ENCODE results near the gene MEI4. TPM values are rescaled to one million over a fixed set of nuclear protein-coding genes. Genes with fewer than 3 reads are reported as not detected.

Gene MEI4
- total RNA-seq, 2 donors from 2014 or later: 3.0 TPM; not detected in 1

GRCh38 chr6:77837034-77837784 lies 184.4 kb downstream of the MEI4 start:
- intact Hi-C loops (cut with DNase I): no loop called here
- H3K36me3 ChIP-seq: no peaks in the 10 kb centered on the region
- H3K4me3 ChIP-seq: no peak overlapping the region
- no peaks in the 10 kb centered on the region for H3K4me1 ChIP-seq (replicated peaks)
- no peak for DNase-seq (ENCODE audit: low spot score)
- no peaks in the 10 kb centered on the region for H3K27me3 ChIP-seq (replicated peaks; ENCODE audit: insufficient read depth)
- TF ChIP-seq POLR2AphosphoS5 (IDR thresholded peaks at IDR 0.05) (no peak), POLR2A (IDR thresholded peaks at IDR 0.05) (no peak), CTCF (IDR thresholded peaks at IDR 0.05) (no peak)
- H3K27ac ChIP-seq: no peak overlapping the region
- WGBS: 16% methylated on average over 3 of the region's 3 CpGs
- H3K9me3 ChIP-seq: no peaks in the 10 kb centered on the region

GRCh38 chr6:77839292-77839691 lies 186.5 kb downstream of the MEI4 start:
- 84% methylated on average over 2 of the region's 2 CpGs for WGBS
- TF ChIP-seq POLR2A (IDR thresholded peaks at IDR 0.05) (no peak), POLR2AphosphoS5 (IDR thresholded peaks at IDR 0.05) (no peak), CTCF (IDR thresholded peaks at IDR 0.05) (no peak)
- no peaks in the 10 kb centered on the region for H3K9me3 ChIP-seq
- H3K36me3 ChIP-seq: no peaks in the 10 kb centered on the region
- no peak overlapping the region for H3K4me3 ChIP-seq
- H3K27ac ChIP-seq: no peak overlapping the region
- no peaks in the 10 kb centered on the region for H3K27me3 ChIP-seq (replicated peaks; ENCODE audit: insufficient read depth)
- H3K4me1 ChIP-seq (replicated peaks): no peaks in the 10 kb centered on the region
- intact Hi-C loops (cut with DNase I): no loop called here
- DNase-seq (ENCODE audit: low spot score): no peak

- no peaks in the 10 kb centered on the region for H3K36me3 ChIP-seq
- H3K27me3 ChIP-seq (replicated peaks; ENCODE audit: insufficient read depth): no peaks in the 10 kb centered on the region
- WGBS: 66% methylated on average over 3 of the region's 3 CpGs
- H3K9me3 ChIP-seq: no peaks in the 10 kb centered on the region
- TF ChIP-seq POLR2A (IDR thresholded peaks at IDR 0.05) (no peak), CTCF (IDR thresholded peaks at IDR 0.05) (no peak), POLR2AphosphoS5 (IDR thresholded peaks at IDR 0.05) (no peak)
- intact Hi-C loops (cut with DNase I): no loop called here
- no peak overlapping the region for H3K27ac ChIP-seq
- no peak for DNase-seq (ENCODE audit: low spot score)
- H3K4me3 ChIP-seq: no peak overlapping the region
- no peaks in the 10 kb centered on the region for H3K4me1 ChIP-seq (replicated peaks)
Observed at GRCh38 chr6:77844822-77845221, 192.0 kb downstream of the MEI4 start.

- Histone ChIP-seq H3K27ac (no peak overlapping the region), H3K4me3 (no peak overlapping the region), H3K4me1 (replicated peaks) (no peaks in the 10 kb centered on the region), H3K36me3 (no peaks in the 10 kb centered on the region), H3K9me3 (no peaks in the 10 kb centered on the region), H3K27me3 (replicated peaks; ENCODE audit: insufficient read depth) (no peaks in the 10 kb centered on the region)
- TF ChIP-seq CTCF (IDR thresholded peaks at IDR 0.05) (no peak), POLR2A (IDR thresholded peaks at IDR 0.05) (no peak), POLR2AphosphoS5 (IDR thresholded peaks at IDR 0.05) (no peak)
- no peak for DNase-seq (ENCODE audit: low spot score)
- intact Hi-C loops (cut with DNase I): no loop called here
Observed at GRCh38 chr6:77853401-77853800, 200.6 kb downstream of the MEI4 start.

GRCh38 chr6:77856391-77856790 lies 203.6 kb downstream of the MEI4 start:
- 72% methylated on average over 4 of the region's 5 CpGs for WGBS
- no peak overlapping the region for H3K4me3 ChIP-seq
- H3K36me3 ChIP-seq: no peaks in the 10 kb centered on the region
- no peaks in the 10 kb centered on the region for H3K9me3 ChIP-seq
- intact Hi-C loops (cut with DNase I): no loop called here
- H3K27ac ChIP-seq: no peak overlapping the region
- H3K27me3 ChIP-seq (replicated peaks; ENCODE audit: insufficient read depth): no peaks in the 10 kb centered on the region
- DNase-seq (ENCODE audit: low spot score): no peak
- no peaks in the 10 kb centered on the region for H3K4me1 ChIP-seq (replicated peaks)
- TF ChIP-seq CTCF (IDR thresholded peaks at IDR 0.05): no peak
- no peak for TF ChIP-seq POLR2AphosphoS5 (IDR thresholded peaks at IDR 0.05)
- no peak for TF ChIP-seq POLR2A (IDR thresholded peaks at IDR 0.05)

All from prostate gland (tissue), 2 donors.